DMS153 treated with DMSO at 0.1 percent for 48 hours (cell line): ENCODE results near the gene CRNKL1.

Experiments used
- DNase-seq: peaks from one replicate; lab custom pipeline; 2025; ENCODE audit not compliant: unreplicated experiment; lab: John Stamatoyannopoulos, UW

Gene CRNKL1

DNA sequence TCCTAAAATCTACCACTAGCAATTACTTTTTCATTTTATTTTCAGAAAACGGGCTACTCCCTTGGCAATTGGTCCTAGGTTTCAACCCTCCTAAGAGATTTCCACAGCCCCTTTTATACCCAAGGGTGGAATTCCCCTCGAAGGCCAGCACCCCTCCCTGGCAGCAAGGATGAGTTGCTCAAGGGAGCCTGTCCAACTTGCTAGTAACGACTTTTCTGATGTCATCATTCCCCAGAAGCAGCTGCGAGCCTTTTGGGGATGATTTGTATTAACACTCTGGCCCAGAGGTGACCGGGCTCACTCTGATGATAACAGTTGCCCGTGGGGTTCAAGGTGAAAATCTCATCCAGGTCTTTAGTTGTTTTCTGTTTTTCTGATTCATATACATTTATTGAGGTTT is 65.8 kb downstream of the CRNKL1 start:
- no peak for DNase-seq
